B cell (primary cell): ENCODE measurements around the gene ASIP. TPM values are rescaled to one million over a fixed set of nuclear protein-coding genes. Genes with fewer than 3 reads are reported as not detected.

Experiments
- polyA plus RNA-seq: library from polyadenylated mRNA; depleted of rRNA; stranded (reverse); fragments of >200 nt; gene quantifications from 2 replicates; pipeline ENCODE4 v1.2.3, GENCODE V29; 2012
- total RNA-seq, 2 donors: library from RNA; stranded (reverse); fragments of 120-200 nt in 1 of 2; gene quantifications; 1 replicate in 1 of 2; 2 replicates in 1 of 2; pipeline versions ENCODE4 v1.2.3 to v1.2.4, GENCODE V29; 2013 to 2022

ASIP gene
- total and polyA plus RNA-seq, 2 donors (not counting 1 experiment from before 2014, with no cell fraction given): 0.24 TPM; not detected in 1

Other genes with a start within 250 kb of the ASIP start
- 94.4 and 97.3 TPM in 2 replicates for gene RALY, start 247.5 kb upstream of the ASIP start, total RNA-seq
- gene RALY, start 247.5 kb upstream of the ASIP start, polyA plus RNA-seq: 84.1 and 89.8 TPM in 2 replicates
- 26.4 and 27.7 TPM in 2 replicates for gene EIF2S2, start 129.2 kb upstream of the ASIP start, total RNA-seq
- gene EIF2S2, start 129.2 kb upstream of the ASIP start, polyA plus RNA-seq: 11.3 and 14.3 TPM in 2 replicates
- gene AHCY, start 61.9 kb downstream of the ASIP start, total RNA-seq: 43.6 and 43.8 TPM in 2 replicates
- gene AHCY, start 61.9 kb downstream of the ASIP start, polyA plus RNA-seq: 37.8 and 44.0 TPM in 2 replicates
- gene ITCH, start 121.8 kb downstream of the ASIP start, total RNA-seq: 89.6 and 110 TPM in 2 replicates
- 10.0 and 13.8 TPM in 2 replicates for gene ITCH, start 121.8 kb downstream of the ASIP start, polyA plus RNA-seq